Measurements from ENCODE around the gene NDUFC2. TPM values are rescaled to one million over a fixed set of nuclear protein-coding genes. Genes with fewer than 3 reads are reported as not detected.
"Not testable (repeated sequence)": the region's sequence is repeated elsewhere in the genome, so short reads cannot be mapped to it uniquely, and the experiment has no call there.

Gene NDUFC2
- total RNA-seq, 4 donors from 2014 or later: 10.2 to 137 (median 66.7) TPM

GRCh38 chr11:78045851-78046485, 33.7 kb downstream of the NDUFC2 start:
- H3K27me3 ChIP-seq: no peaks in the 10 kb centered on the region
- intact Hi-C loops (cut with DNase I; ENCODE audit: low total_unique reads): no loop called here
- no peaks in the 10 kb centered on the region for H3K4me1 ChIP-seq
- peak overlapping the region; percentile 37 to 54 for H3K4me3 ChIP-seq
- H3K27ac ChIP-seq: peak overlapping the region; percentile 62 to 85
- no peaks in the 10 kb centered on the region for H3K36me3 ChIP-seq
- peak; percentile 76 to 89 for DNase-seq
- H3K9me3 ChIP-seq: no peaks in the 10 kb centered on the region
- TF ChIP-seq POLR2A (IDR thresholded peaks at IDR 0.05): peak in 1 of 2 donors; percentile 13
- TF ChIP-seq CTCF (IDR thresholded peaks at IDR 0.05): peak; percentile 90 to 99 (median 96)

GRCh38 chr11:78044706-78045105, 35.0 kb downstream of the NDUFC2 start:
- Histone ChIP-seq H3K4me3 (no peak overlapping the region), H3K4me1 (no peaks in the 10 kb centered on the region), H3K9me3 (no peaks in the 10 kb centered on the region), H3K27ac (no peak overlapping the region), H3K36me3 (no peaks in the 10 kb centered on the region), H3K27me3 (no peaks in the 10 kb centered on the region)
- TF ChIP-seq POLR2A (IDR thresholded peaks at IDR 0.05): no peak
- no peak for TF ChIP-seq CTCF (IDR thresholded peaks at IDR 0.05)
- DNase-seq: no peak
- intact Hi-C loops (cut with DNase I; ENCODE audit: low total_unique reads): no loop called here

GRCh38 chr11:78041843-78042440, 37.7 kb downstream of the NDUFC2 start:
- H3K27me3 ChIP-seq: no peaks in the 10 kb centered on the region
- H3K9me3 ChIP-seq: no peaks in the 10 kb centered on the region
- TF ChIP-seq POLR2A (IDR thresholded peaks at IDR 0.05) (no peak), CTCF (IDR thresholded peaks at IDR 0.05) (no peak)
- no peak overlapping the region for H3K27ac ChIP-seq
- H3K36me3 ChIP-seq: no peaks in the 10 kb centered on the region
- no peak for DNase-seq
- H3K4me3 ChIP-seq: no peak overlapping the region
- intact Hi-C loops (cut with DNase I; ENCODE audit: low total_unique reads): no loop called here
- H3K4me1 ChIP-seq: no peaks in the 10 kb centered on the region

GRCh38 chr11:78041380-78041719, 38.3 kb downstream of the NDUFC2 start:
- DNase-seq; H3K27me3 ChIP-seq; H3K4me1 ChIP-seq; H3K9me3 ChIP-seq; H3K36me3 ChIP-seq; H3K27ac ChIP-seq; intact Hi-C loops (cut with DNase I; ENCODE audit: low total_unique reads); H3K4me3 ChIP-seq: not testable (repeated sequence)

GRCh38 chr11:78040691-78041379, 38.8 kb downstream of the NDUFC2 start:
- intact Hi-C loops (cut with DNase I; ENCODE audit: low total_unique reads): no loop called here
- H3K4me3 ChIP-seq: no peak overlapping the region
- peak overlapping the region; percentile 70 to 71 for H3K27ac ChIP-seq
- no peaks in the 10 kb centered on the region for H3K9me3 ChIP-seq
- no peaks in the 10 kb centered on the region for H3K27me3 ChIP-seq
- no peaks in the 10 kb centered on the region for H3K36me3 ChIP-seq
- DNase-seq: no peak
- H3K4me1 ChIP-seq: no peaks in the 10 kb centered on the region
- TF ChIP-seq POLR2A (IDR thresholded peaks at IDR 0.05): no peak
- TF ChIP-seq CTCF (IDR thresholded peaks at IDR 0.05): no peak
